Superior temporal gyrus (tissue), 1 donor: ENCODE data around the gene RICTOR.

Experiments
- DNase-seq: peaks from one replicate; pipeline ENCODE4 v3.0.0-alpha.2; 2016; ENCODE audit errors: extremely low spot score

Gene RICTOR

DNA sequence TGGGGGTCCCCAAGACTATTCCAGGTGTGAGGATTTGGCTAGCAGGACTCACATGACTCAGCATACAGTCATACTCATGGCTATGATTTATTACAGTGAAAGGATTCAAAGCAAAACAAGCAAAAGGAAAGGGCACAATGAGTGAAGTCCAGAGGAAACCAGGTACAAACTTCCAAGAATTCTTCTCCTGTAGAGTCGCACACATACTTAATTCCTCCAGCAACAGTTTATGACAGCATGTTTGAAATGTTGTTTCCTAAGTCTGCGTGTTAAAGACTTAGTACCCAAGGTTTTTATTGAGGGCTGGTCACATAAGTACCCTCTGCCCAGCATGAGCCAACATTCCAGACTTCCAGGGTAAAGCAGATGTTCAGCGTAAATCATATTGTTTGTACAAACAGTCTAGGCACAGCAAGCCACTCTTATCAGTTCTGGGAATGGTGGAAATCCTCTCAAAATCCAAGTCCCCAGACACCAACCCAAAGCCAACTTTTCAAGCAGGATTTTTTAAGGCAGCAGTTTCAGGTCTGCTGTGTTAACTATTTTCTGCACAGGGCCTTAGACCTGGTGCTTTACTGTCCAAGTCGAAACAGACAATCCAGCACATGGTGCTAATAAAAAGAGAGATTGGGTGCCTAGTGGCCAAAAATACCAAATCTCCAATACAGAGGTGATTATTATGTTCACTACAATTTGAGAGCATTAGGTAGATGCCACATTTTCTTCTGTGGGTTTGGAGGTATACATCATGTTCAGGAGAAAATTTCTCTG is 18.6 kb upstream of the RICTOR start:
- no peak for DNase-seq

DNA sequence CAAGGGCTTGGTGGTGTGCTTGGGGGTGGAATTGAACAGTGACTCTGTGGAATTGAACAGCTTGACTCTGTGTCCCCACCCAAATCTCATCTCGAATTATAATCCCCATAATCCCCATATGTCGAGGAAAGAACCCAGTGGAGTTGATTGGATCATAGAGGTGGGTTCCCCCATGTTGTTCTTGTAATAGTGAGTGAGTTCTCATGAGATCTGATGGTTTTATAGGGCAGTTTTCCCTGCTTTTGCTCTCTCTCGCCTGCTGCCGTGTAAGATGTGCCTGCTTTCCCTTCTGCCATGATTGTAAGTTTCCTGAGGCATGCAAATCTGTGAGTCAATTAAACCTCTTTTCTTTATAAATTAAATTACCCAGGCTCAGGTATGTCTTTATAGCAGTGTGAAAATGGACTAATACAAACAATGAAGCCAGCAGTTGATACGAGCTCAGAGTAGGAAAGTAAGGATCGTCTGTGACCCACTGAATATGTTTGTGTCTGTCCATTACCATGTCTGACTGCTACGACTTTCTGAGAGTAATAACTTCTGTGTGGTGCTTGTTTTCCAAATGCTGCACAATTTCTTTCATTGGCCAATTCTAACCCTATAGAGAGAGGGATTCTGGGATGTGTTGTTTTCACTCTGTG is 17.9 kb upstream of the RICTOR start:
- DNase-seq = no peak

DNA sequence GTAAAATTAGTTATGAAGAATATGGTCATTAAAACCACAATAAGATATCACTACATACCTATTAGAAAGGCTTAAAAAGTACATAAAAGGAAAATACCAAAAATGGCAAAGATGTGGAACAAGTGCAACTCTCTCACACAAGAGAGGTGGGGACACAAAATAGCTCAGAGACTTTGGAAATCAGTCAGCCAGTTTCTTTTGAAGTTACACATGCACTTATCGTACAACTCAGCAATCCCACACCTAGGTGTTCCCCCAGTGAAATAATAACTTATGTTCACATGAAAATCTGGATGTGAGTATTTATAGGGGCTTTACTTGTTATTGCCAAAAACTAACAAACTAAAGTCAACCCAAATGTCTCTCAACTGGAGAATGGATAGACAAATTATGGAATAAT is 9.8 kb upstream of the RICTOR start:
- no peak for DNase-seq

DNA sequence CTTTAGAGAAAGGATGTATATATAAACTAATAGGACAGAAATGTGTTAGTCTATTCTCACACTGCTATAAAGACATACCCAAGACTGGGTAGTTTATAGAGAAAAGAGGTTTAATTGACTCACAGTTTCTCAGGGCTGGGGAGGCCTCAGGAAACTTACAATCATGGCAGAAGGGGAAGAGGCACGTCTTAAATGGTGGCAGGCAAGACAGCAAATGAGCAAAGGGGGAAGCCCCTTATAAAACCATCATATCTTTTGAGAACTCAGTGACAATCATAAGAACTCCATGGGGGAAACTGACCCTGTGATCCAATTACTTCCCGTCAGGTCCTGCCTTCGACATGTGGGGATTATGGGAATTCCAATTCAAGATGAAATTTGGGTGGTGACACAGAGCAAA is 8.8 kb upstream of the RICTOR start:
- DNase-seq = no peak

DNA sequence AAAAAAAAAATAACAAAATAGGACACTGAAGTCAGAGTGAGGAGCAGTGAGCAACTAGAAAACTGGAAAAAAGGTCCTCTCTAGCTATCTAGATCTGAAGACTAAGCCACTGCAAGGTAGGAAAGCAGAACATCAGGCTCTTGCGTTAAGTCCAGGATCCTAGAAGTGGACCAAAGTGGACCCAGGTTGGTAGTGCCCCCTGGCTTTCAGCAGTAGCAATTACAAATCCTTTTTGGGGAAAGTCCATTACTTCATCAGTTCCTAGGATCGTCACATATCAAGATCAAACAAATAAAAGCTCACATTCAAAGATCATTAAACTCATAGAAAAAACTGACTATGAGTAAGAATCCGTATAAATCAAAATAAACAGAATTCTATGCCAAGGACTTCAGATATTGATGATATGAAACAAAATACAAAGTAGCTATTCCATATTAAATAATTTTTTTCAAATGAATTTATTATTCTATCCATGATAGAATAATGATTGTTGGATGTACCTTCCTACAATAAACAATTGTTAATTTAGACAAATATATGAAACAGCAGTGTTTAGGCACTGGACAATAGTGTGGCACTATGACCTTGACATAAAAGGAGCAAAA is 6.5 kb upstream of the RICTOR start:
- DNase-seq = peak; percentile 84

DNA sequence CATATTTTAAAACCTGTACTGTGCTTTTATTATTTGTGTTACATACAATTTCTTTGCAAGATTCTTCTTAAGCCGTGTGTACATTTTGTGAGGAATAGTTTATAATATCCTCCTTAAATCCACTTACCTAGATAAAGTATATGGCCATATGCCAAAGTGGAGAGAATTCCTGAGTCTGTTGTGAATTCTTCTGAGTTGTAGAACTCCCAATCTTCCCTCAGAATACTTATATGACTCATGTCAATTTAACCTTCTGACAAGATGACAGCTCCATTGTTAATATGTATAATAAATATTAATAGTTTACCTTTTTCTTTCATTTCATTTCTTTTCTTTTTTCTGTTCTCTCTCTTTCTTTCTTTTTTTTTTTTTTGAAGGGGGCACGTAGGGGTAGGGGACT is 6.0 kb upstream of the RICTOR start:
- peak; percentile 38 for DNase-seq

DNA sequence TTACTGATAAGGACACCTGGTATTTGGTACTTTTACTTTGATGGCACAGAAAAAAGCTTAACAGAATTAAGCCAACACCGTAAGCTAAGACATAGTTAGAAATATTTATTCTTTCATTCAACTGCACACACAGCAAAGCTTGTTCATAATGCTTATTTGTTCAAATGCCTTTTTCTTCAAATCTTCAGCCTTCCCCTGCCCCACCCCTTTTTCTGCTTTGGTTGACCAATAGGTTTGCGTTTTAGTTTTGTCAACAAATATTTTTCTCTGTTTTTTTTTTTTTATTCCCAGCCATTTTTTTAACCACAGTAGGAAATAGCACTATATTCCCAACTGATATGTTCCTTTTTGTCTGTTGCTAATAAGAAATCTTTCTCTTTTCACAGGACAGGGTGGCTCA is 4.9 kb upstream of the RICTOR start:
- peak; percentile 63 for DNase-seq

DNA sequence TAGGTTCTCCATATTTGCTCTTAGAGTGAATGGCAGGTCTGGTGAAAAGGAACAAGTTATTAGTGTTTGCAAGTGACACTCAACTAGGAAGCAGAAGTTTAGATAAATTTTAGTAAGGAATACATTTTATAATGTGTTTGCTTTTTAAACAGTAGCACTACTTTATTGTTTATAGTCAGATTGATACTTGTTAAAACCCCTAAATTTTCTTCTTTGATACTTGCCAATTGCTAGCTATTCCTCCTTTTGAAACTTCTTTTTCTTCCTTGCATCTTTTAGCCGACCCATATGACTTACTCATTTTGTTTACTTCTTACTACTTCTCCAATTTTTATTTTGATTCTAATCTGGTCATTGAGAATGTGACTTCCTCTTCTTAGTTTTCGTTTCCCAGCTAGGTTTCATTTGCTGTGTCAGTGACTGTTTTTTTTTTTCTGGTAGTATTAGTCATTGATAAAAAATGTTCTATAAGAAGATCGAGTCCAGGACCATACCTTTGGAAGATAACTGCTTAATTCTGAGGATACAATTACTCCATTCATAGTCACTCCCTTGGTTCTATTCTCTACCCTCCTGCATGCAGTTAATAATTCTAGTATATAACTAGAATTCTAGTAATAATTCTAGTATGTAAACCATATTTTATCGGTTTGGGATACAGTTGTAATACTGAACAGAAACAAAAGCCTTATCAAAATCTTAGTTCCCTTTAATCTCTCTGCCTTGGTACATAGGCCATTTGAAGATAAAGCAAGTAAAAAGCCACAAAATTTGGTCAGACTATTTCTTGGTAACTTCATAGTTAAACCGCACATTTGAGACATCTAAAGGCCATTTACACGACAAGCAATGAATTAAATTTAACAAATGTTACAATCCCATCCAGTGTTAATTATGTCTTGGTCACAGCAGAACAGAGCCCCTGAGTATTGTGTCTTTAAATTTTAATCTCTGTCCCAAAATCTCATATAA is 2.8 kb upstream of the RICTOR start:
- peak; percentile 83 for DNase-seq

DNA sequence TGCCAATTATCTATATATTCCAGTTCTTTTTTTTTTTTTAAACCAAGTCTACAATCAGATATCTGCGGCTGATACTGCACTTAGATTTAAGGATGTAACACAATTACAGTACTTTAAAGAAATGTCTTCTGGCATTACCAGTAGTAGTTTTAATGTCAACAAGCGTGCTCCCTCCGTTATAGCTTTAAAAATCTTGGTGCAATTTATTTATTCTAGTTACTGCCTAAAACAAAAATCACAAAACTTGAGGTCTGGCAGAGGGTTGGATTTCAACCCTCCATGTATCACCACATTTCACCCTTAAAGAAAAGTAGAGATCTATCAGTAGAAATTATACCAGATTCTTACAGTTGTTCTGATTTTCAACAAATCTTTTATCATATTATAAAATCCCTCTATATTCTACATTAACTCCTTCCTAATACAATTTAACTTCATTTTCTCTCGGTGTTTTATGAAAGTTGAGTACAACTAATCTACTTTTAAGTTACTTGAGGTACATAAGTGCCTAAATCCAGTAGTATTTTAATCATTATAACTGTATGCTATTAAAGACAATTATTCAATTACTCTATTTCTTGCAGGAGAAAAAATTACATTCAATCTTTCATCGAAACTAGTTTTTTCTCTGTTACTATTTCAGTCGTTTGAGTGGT is 2.0 kb upstream of the RICTOR start:
- peak; percentile 68 for DNase-seq

DNA sequence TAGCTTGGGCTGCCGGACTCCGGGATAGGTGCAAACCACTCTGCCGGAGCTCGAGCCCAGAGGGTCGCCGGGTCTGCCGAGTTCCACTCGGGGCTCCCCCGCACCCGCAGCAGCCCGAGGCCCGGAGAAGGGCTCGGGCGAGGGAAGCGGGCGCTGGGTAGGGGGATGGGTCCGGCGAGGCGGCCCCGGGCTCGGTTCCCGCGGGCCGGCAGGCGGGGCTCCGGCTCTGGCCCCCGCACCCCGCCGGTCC is 507 bp downstream of the RICTOR start:
- DNase-seq = no peak

DNA sequence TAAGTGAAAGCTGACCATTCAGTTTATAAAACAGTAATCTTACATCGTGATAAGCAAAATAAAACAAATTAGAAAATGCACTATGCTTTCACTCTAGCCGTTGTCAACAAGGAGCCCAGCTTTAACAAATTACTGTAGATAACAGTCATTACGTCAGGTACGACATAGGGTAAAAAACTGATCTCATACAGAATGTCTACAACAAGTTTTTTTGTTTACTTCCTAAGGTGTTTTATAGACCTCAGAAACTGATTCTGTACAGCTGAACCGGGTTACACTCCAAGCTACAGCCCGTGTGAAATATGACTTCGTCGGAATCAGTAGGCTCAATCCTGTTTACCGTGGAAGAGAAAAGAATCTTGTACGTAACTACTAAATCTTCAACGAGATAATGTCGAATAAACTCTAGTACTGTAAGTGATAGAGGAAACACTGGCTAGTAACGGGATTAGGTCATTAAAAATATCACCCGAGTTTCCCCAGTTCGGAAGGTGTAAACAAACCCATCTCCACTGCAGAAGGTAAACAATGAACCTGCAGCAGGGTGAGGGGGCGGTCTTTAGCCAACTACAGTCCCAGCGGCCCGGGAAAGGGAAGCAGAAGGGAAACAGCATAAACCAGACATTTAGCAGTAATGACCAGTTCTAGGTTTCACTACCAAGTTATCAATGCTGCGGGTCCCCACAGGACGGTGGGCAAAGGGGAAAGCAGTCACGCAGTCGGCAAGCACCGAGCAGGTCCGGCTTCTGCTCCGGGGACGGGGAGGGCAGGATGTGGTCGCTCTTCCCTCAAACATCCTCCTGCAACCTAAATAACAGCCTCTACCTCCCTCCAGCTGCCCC is 1.1 kb downstream of the RICTOR start:
- peak; percentile 75 for DNase-seq

DNA sequence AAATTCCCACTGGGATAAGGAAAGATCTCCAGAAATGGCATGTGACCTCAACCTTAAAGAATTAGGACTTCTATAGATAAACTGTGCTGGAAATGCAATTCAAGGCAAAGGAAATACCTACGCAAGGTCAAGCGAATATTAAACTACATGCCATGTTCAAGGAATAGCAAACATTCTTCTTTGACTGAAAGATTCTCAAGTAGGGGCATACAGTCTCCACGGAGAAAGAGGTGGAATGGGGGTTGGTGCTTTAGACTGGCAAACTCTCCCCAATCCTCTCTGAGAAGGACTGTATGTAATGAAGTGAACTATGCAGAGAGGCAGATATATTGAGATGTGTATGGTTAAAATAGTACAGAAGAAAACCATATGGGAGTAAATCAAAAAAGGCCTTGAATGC is 6.1 kb downstream of the RICTOR start:
- no peak for DNase-seq

DNA sequence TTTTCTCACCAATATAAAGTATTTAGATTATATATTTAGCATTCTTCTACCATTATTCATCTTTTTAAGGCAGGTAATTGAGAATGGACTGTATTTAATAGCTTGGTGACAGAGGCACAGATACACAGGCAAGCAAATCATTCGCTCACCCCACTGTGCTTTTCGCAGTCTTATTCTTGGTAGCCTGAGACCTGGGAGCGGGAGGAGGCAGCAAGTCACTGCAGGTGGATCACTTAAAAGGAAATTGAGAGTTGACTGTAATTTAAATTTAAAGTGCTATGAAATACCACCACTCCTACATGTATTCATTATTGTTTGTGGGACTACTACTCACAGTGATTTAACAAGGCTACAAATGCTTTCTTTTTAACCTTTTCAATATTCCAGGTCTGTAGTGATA is 9.7 kb downstream of the RICTOR start:
- DNase-seq = no peak

DNA sequence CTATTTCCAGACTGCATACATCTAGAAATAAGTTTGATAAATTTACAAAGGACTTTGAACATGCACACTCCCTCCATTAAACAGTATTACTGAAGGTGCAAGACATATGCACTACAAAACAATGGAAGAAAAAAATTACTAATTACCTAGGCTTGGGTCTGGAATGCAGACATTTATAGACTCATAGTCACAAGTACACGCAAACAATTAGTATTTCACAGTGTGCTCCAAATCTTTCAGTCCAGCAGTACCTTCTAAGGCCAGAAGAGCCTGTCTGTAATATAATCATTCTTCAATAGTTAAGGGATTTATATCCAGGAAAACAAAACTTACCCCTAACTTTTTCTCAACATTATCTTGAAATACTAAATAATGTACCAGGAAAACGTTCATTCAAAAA is 11.2 kb downstream of the RICTOR start:
- DNase-seq = no peak

DNA sequence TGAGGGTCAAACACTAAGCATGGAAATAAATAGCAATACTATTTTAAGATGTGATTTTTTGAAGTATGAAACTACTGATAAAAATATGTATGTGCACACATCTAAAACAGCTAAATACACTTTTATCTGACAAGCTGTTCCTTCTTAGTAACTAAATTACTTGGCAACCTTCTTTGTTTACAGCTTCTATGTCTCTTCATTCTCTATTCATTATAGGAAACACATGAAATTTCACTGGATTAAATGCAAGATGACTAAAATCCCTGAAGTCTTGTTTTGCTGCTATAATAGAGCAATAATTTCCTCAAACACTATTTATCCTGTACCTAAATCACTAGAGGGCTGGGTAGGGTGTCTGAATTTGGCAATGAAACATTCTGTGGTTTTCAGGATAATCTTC is 11.7 kb downstream of the RICTOR start:
- DNase-seq = no peak

DNA sequence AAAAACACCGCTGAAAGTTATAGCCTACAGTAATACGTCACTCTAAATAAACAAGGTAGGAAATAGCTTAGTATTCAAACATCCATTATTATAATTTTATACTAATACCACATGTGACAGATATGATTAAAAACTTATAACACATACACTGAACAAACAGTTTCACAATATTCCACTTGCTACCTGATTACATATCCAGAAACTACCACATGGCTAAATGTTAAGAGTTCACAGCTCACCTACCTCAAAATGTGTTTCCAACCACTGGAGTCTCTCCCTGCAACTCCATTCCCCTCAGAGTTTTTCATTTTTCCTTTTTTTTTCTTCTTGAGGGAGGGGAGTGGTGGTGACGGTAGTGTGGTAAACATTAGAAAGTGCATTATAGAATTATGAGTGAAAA is 12.1 kb downstream of the RICTOR start:
- no peak for DNase-seq

DNA sequence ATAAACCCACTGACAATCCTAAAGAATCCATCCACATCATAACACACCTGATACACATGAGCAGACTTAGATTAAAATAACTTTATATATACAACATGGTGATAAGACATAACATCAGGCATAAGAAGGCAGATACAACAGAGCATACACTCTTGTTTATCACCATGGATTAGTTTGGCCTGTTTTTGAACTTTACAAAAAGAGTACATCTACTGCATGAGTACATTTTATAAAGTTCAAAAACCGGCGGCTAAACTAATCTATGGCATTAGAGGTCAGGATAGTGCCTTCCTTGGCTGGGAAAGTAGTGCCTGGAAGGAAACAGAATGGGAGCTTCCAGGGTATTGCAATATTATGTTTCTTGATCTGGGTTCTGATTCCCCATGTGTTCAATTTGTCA is 15.1 kb downstream of the RICTOR start:
- DNase-seq = no peak

DNA sequence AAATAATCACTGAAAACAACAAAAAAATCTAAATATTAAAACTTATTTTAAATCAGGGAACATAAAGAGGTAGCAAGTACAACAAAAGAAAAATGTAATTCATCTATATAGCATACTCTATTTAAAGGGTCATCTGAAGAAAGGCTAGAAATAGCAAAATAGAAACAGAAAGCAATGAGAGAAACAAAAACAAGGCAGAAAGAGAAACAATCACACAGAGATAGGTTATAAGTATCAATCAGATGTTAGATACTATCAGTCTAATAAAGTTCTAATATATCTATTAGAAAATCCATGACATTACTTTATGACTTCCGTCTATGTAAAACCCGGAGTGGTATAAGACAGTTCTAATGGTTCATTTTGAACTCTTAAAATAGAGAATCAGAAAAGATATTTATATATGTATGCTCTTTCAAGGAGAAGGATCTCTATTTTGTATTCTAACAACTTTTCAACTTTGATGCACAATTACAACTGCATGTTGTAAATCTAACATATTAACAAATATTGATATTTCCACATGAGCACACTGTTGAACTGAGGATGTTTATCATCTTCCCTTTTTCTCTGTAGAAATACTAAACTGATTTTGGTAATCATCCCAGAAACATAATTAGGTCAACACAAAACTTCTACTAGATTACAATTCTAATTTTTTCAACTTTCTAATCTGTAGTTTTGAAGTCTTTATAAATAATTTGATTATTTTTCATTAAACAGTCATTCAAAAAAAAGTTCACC is 15.8 kb downstream of the RICTOR start:
- DNase-seq = no peak

DNA sequence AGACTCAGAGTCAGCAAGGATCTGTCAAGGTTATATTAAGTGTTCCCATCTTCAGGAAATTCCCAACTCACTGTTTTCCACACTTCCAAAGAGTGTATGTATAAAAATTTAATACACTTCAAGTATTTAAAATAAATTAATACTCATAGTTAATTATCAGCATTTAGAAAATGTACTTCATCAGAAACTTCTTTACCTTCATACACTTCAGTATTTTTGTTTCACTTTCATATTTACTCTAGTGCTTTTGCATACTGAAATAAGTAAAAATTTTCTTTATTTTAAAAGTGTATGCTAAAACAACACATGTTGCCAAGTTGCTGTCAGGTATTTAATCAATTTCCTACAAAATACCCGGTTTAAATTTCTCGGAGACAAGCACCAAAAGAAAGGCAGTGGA is 16.5 kb downstream of the RICTOR start:
- DNase-seq = no peak

DNA sequence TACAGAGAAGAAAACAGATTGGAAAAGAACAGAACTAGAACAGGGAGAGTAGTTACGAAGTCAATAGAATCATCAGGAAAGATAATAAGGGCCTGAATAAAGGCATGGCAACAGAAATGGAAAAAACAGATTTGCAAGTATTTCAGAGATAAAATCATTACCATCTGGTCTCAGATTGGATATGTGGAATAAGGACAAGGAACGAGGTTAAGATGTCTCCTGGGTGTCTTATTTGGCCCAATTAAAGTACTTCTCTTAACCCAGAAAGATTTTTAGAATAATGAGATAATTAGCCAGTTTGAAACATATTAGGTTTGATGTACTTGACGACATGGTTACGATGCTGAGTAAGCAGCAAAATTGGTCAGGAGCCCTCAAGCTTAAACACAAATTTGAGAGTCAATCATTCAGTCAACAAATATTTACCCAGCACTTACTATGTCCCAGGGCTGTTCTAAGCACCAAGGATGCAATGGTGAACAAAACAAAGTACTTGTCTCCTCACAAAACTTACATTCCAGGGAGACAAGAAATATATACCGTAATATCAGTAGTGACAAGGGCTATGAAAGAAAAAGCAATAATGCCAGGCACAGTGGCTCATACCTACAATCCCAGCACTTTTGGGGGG is 18.3 kb downstream of the RICTOR start:
- DNase-seq = no peak
